NCI-H510A (cell line): ENCODE data around the gene PGRMC2.

Experiments
- DNase-seq: peaks from one replicate; lab custom pipeline; 2025; lab: John Stamatoyannopoulos, UW

PGRMC2 gene

GRCh38 chr4:128298852-128299251 lies 11.2 kb upstream of the PGRMC2 start:
- no peak for DNase-seq

DNA sequence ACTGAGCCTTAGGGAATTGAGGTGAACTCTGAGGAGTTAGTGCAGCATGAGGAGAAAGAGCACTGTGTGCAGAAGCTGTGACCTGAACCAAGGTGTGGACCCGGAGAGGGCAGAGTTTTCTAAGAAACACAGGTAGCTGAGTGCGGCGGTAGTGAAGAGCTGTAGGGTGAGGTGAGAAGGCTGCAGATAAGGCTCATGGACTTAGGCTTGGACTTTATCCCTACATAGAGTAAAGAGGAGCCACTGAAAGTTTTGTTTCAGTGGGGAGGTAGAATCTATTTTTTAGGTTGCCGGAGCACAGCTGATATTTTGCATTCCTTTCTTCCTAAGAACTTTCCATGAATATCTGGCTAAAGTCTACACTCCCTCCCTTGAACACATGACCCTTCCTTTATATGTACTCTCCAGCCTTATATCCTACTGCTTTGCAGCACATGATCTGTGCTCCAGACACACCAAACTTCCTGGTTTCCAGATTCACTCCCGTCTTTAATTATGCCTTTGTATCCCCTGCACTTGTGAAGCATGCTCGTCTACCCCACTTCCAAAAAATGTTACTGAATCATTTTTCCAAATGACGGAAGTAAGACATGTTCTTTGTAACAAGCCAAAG lies 10.6 kb upstream of the PGRMC2 start:
- no peak for DNase-seq

DNA sequence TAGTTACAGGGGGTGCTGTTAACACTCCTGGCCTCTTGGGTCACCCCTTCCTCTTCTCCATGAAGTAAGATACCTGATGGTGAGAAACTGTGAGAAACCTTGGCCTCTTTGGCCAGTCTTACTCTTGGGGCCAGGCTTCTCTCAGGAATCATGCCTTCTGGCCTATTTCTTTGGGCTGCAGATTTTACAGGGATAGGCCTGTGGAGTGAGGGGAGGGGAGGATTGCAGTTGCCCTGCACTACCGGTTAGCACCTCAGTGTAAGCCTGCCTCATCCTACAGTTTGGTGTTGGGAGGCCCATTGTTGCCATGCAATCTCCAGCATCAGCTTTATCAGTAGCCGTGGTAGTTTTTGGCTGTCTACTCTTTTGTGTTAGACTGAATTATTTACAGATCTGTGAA lies 7.6 kb upstream of the PGRMC2 start:
- DNase-seq, result no peak

DNA sequence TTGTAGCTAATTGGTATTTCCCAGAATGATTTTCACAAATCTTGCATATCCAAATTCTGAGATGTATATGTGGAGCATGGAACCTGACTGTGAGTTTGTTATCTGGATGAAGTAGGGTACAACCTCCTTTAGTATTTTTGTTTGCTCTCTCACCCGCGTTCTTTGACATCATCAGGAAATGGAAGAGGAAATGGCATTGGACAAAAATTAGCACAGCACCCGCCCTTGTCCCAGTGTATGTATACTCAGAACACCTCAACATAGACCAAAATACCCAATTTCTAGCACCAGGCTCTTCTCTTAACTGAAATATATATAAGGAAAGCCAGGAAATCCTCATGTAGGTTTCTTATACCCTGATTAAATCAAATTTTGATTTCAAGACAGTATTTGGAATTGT lies 6.9 kb upstream of the PGRMC2 start:
- no peak for DNase-seq

DNA sequence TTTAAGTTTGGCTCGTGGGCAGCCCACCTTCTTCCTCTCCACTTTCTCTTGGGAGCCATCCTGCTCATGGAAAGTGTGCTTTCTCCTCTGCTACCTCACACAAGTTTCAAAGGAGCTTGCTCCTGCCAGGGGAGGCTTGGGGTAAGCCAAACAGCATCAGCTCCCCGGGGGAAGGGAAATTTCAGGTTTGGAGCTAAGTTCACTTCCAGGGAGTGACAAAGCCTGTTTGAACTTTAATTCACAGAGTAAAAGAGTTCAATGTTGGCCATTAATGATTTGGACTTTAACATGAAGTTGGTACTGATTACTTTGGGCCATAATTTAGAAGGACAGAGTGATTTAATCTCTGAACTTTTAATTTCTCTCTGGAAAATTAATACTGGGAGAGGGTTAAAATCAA lies 4.7 kb upstream of the PGRMC2 start:
- DNase-seq, result no peak

DNA sequence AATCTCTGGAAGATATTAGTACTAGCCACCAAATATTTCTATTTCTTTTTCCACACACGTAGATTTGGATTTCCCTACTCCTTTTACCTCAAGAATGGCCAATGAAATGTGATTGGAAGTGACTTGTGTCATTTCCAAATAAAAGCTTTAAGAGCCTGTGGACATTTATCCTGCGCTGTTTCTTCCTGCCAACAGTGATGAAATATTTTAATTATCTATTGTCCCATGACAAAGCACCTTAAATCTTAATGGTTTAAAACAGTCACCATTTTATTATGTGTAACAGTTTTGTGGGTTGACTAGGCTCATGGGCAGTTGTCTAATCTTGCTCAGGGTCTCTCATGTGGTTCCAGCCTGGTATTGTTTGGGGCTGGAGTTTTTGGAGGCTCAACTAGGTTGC lies 3.5 kb upstream of the PGRMC2 start:
- DNase-seq, result no peak

- no peak for DNase-seq
Measured at GRCh38 chr4:128290526-128290925, 2.9 kb upstream of the PGRMC2 start.

GRCh38 chr4:128289523-128290158 lies 2.0 kb upstream of the PGRMC2 start:
- DNase-seq, result no peak

DNA sequence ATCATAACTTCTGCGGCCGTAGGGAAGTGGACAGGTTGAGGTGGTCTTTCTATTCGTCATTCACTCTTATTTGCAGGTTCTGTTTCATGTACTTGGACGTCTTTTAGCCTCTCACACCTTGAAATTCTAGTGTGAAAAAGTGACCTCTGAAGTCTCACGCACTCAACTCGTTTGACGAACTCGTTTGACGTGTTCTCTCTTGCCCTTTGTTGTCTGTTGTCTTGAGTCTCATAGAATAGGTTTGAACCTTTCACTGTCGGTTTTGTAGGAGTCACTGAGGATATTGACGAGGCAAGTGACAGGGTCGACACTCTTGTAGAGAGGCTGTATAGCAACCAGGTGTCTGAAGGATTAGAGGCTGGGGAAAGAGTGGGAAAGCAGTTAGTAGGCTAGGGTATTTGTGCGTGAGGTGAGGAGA lies 1.1 kb upstream of the PGRMC2 start:
- DNase-seq, result peak; percentile 25

GRCh38 chr4:128287871-128288688 lies 467 bp upstream of the PGRMC2 start:
- DNase-seq, result peak; percentile 96

- DNase-seq, result peak; percentile 10
Measured at GRCh38 chr4:128286474-128287058, 1.0 kb downstream of the PGRMC2 start.

GRCh38 chr4:128285085-128285997 lies 2.3 kb downstream of the PGRMC2 start:
- DNase-seq, result no peak

DNA sequence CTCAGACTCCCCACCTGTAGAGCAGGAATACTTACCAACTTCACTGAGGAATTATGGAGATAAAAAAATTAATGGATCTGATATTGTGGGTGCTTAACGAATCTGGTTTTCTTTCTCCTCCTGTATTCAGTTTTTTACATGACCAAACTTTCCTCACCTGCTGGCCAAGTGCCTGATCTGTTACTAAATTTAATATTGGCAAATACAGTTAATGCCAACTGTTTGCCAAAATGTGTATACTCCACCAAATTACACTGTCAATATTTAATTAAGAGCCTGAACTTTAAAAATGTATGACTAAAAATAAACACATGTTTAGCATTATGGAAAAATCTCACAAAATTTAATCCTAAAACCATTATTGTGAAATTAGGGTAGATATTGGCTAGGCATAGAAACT lies 3.3 kb downstream of the PGRMC2 start:
- DNase-seq, result no peak

- no peak for DNase-seq
Measured at GRCh38 chr4:128283071-128283470, 4.5 kb downstream of the PGRMC2 start.

- DNase-seq, result no peak
Measured at GRCh38 chr4:128282516-128282915, 5.1 kb downstream of the PGRMC2 start.

- no peak for DNase-seq
Measured at GRCh38 chr4:128281354-128281753, 6.3 kb downstream of the PGRMC2 start.

- DNase-seq, result no peak
Measured at GRCh38 chr4:128279624-128280225, 7.9 kb downstream of the PGRMC2 start.

- no peak for DNase-seq
Measured at GRCh38 chr4:128277856-128278255, 9.8 kb downstream of the PGRMC2 start.

DNA sequence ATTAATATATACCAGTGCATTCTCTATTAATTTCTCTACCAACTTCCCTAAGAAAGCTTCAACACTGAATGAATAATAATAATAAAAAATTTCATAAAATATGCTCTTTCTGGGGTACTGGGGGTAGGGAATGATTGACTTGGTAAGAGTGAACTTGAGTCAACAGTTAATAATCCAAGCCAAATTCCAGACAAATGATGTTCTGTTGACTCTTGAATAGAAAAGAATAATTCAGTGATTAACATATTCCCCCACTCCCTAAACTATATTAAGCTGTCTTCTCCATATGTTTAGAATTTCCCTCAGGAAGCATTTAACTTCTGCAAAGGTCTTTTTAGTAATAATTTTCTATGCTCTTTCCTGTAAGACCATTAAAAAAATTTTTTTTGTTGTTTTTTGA lies 12.3 kb downstream of the PGRMC2 start:
- DNase-seq, result no peak

- no peak for DNase-seq
Measured at GRCh38 chr4:128271551-128271950, 16.1 kb downstream of the PGRMC2 start.

- DNase-seq, result no peak
Measured at GRCh38 chr4:128268970-128269369, 18.6 kb downstream of the PGRMC2 start.
